ENCODE measurements around the gene REXO2. TPM values are rescaled to one million over a fixed set of nuclear protein-coding genes. Genes with fewer than 3 reads are reported as not detected.

REXO2 gene
- total and polyA plus RNA-seq, 2 donors (not counting 1 experiment from before 2014, with no cell fraction given): 27.7 to 37.2 TPM

GRCh38 chr11:114398303-114398920 lies 40.9 kb upstream of the REXO2 start:
- H3K4me1 Mint-ChIP-seq: peaks cover 31% of the 10 kb centered on the region
- H3K4me3 Mint-ChIP-seq: peak overlapping the region; percentile 99
- Histone ChIP-seq H3K4me1 (ENCODE audit: control insufficient read depth in 2 of 2, insufficient read depth in 2 of 2, low read length in 2 of 2) (peaks cover 13 to 21% of the 10 kb centered on the region in 2 donors), H2AFZ (ENCODE audit: insufficient read depth, low read depth, low read length, poor library complexity, severe bottlenecking) (no peak overlapping the region), H4K20me1 (ENCODE audit: control insufficient read depth, insufficient read depth, low read length, poor library complexity, severe bottlenecking) (no peaks in the 10 kb centered on the region), H3K4me2 (replicated peaks; ENCODE audit: low read depth, low read length, poor library complexity, severe bottlenecking) (no peak overlapping the region), H3K9ac (ENCODE audit: low read length) (no peak overlapping the region), H3K9me3 (ENCODE audit: control extremely low read depth in 1 of 3, control insufficient read depth in 2 of 3, insufficient read depth in 1 of 3, low read length in 2 of 3) (no peaks in the 10 kb centered on the region), H3K36me3 (replicated peaks in 1 of 2; ENCODE audit: control extremely low read depth in 1 of 2, control insufficient read depth in 1 of 2, extremely low read depth in 1 of 2, insufficient read depth in 2 of 2, low read length in 1 of 2) (peaks cover 0 to 2% of the 10 kb centered on the region in 2 experiments), H3K4me3 (ENCODE audit: control extremely low read depth in 1 of 5, extremely low read depth in 1 of 5, insufficient read depth in 1 of 5, low read depth in 2 of 5, low read length in 4 of 5) (no peak overlapping the region), H3K79me2 (ENCODE audit: control insufficient read depth, insufficient read depth, low read length) (peaks cover 44% of the 10 kb centered on the region), H3K27me3 (replicated peaks in 1 of 4; ENCODE audit: control extremely low read depth in 1 of 4, control insufficient read depth in 3 of 4, insufficient read depth in 4 of 4, low read length in 3 of 4) (no peaks in the 10 kb centered on the region), H3K27ac (ENCODE audit: low read length in 2 of 2) (no peak overlapping the region)
- no peaks in the 10 kb centered on the region for H3K9me3 Mint-ChIP-seq (ENCODE audit: insufficient read depth)
- DNase-seq (no peak), ATAC-seq (ENCODE audit: low read depth) (no peak)
- ChIA-PET POLR2A (no interaction called here), CTCF (no interaction called here)
- intact Hi-C loops (cut with micrococcal nuclease): no loop called here
- no peaks in the 10 kb centered on the region for H3K27me3 Mint-ChIP-seq
- TF ChIP-seq, protein P1, sequence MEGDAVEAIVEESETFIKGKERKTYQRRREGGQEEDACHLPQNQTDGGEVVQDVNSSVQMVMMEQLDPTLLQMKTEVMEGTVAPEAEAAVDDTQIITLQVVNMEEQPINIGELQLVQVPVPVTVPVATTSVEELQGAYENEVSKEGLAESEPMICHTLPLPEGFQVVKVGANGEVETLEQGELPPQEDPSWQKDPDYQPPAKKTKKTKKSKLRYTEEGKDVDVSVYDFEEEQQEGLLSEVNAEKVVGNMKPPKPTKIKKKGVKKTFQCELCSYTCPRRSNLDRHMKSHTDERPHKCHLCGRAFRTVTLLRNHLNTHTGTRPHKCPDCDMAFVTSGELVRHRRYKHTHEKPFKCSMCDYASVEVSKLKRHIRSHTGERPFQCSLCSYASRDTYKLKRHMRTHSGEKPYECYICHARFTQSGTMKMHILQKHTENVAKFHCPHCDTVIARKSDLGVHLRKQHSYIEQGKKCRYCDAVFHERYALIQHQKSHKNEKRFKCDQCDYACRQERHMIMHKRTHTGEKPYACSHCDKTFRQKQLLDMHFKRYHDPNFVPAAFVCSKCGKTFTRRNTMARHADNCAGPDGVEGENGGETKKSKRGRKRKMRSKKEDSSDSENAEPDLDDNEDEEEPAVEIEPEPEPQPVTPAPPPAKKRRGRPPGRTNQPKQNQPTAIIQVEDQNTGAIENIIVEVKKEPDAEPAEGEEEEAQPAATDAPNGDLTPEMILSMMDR (IDR thresholded peaks at IDR 0.05): no peak
- no peak for TF ChIP-seq EZH2 (IDR thresholded peaks at IDR 0.05; ENCODE audit: borderline replicate concordance, insufficient read depth, low read depth, low read length, poor library complexity, severe bottlenecking)
- 100% methylated on average over 1 of the region's 4 CpGs for WGBS (ENCODE audit: insufficient coverage)
- no peak overlapping the region for H3K27ac Mint-ChIP-seq

GRCh38 chr11:114399490-114400215 lies 39.6 kb upstream of the REXO2 start:
- Histone ChIP-seq H3K79me2 (ENCODE audit: control insufficient read depth, insufficient read depth, low read length) (peaks cover 52% of the 10 kb centered on the region), H3K9me3 (ENCODE audit: control extremely low read depth in 1 of 3, control insufficient read depth in 2 of 3, insufficient read depth in 1 of 3, low read length in 2 of 3) (no peaks in the 10 kb centered on the region), H3K27ac (ENCODE audit: low read length in 2 of 2) (peak overlapping the region; percentile 87 to 92), H3K4me1 (ENCODE audit: control insufficient read depth in 2 of 2, insufficient read depth in 2 of 2, low read length in 2 of 2) (peaks cover 18 to 24% of the 10 kb centered on the region in 2 donors), H3K36me3 (replicated peaks in 1 of 2; ENCODE audit: control extremely low read depth in 1 of 2, control insufficient read depth in 1 of 2, extremely low read depth in 1 of 2, insufficient read depth in 2 of 2, low read length in 1 of 2) (peaks cover 2 to 8% of the 10 kb centered on the region in 2 experiments), H3K9ac (ENCODE audit: low read length) (peak overlapping the region; percentile 87), H3K4me3 (ENCODE audit: control extremely low read depth in 1 of 5, extremely low read depth in 1 of 5, insufficient read depth in 1 of 5, low read depth in 2 of 5, low read length in 4 of 5) (peak overlapping the region; percentile 72 to 90 (median 86)), H3K27me3 (replicated peaks in 1 of 4; ENCODE audit: control extremely low read depth in 1 of 4, control insufficient read depth in 3 of 4, insufficient read depth in 4 of 4, low read length in 3 of 4) (no peaks in the 10 kb centered on the region), H2AFZ (ENCODE audit: insufficient read depth, low read depth, low read length, poor library complexity, severe bottlenecking) (peak overlapping the region; percentile 79), H4K20me1 (ENCODE audit: control insufficient read depth, insufficient read depth, low read length, poor library complexity, severe bottlenecking) (no peaks in the 10 kb centered on the region), H3K4me2 (replicated peaks; ENCODE audit: low read depth, low read length, poor library complexity, severe bottlenecking) (peak overlapping the region; percentile 81)
- TF ChIP-seq, protein P1 (IDR thresholded peaks at IDR 0.05): no peak
- TF ChIP-seq EZH2 (IDR thresholded peaks at IDR 0.05; ENCODE audit: borderline replicate concordance, insufficient read depth, low read depth, low read length, poor library complexity, severe bottlenecking): no peak
- peak; percentile 5 for ATAC-seq (ENCODE audit: low read depth)
- WGBS (ENCODE audit: insufficient coverage): 5% methylated on average over 26 of the region's 29 CpGs
- H3K27me3 Mint-ChIP-seq: no peaks in the 10 kb centered on the region
- no peaks in the 10 kb centered on the region for H3K9me3 Mint-ChIP-seq (ENCODE audit: insufficient read depth)
- intact Hi-C loops (cut with micrococcal nuclease): loop anchor here (1.0 to 2.0 kb wide), 4 partner anchors 40 to 1085 kb away; partner anchors contain the start of genes REXO2, TTC12, USP28 and ZW10
- H3K27ac Mint-ChIP-seq: peak overlapping the region; percentile 98
- no peak for DNase-seq
- ChIA-PET CTCF (interaction anchor here (1.3 kb wide), 1 partner anchor 49 kb away, joined by 3 read pairs; no protein-coding TSS in a partner anchor), POLR2A (no interaction called here)
- peaks cover 39% of the 10 kb centered on the region for H3K4me1 Mint-ChIP-seq
- H3K4me3 Mint-ChIP-seq: peak overlapping the region; percentile 99
